ENCODE measurements around the gene SDR42E1. TPM values are rescaled to one million over a fixed set of nuclear protein-coding genes. Genes with fewer than 3 reads are reported as not detected.
"Not testable (repeated sequence)": the region's sequence is repeated elsewhere in the genome, so short reads cannot be mapped to it uniquely, and the experiment has no call there.

The SDR42E1 gene
- total RNA-seq, 1 experiment from 2014 or later = 0.80 TPM

GRCh38 chr16:82005027-82005830 is 6.0 kb downstream of the SDR42E1 start:
- DNase-seq (ENCODE audit: low read depth) = no peak

GRCh38 chr16:82004601-82005000 is 6.7 kb downstream of the SDR42E1 start:
- DNase-seq (ENCODE audit: low read depth) = no peak

- no peak for DNase-seq (ENCODE audit: low read depth)
Measured at GRCh38 chr16:82002831-82003230, 8.4 kb downstream of the SDR42E1 start.

- peak; percentile 83 for DNase-seq (ENCODE audit: low read depth)
Measured at GRCh38 chr16:81997738-81998137, 13.5 kb downstream of the SDR42E1 start.

- DNase-seq (ENCODE audit: low read depth) = peak; percentile 78
Measured at GRCh38 chr16:81996664-81997509, 14.4 kb downstream of the SDR42E1 start.

GRCh38 chr16:81995651-81996050 is 15.6 kb downstream of the SDR42E1 start:
- no peak for DNase-seq (ENCODE audit: low read depth)

GRCh38 chr16:81994485-81994884 is 16.8 kb downstream of the SDR42E1 start:
- DNase-seq (ENCODE audit: low read depth) = no peak

GRCh38 chr16:81992859-81993258 is 18.4 kb downstream of the SDR42E1 start:
- no peak for DNase-seq (ENCODE audit: low read depth)

GRCh38 chr16:81987706-81988105 is 23.6 kb downstream of the SDR42E1 start:
- DNase-seq (ENCODE audit: low read depth) = no peak

GRCh38 chr16:81987121-81987520 is 24.1 kb downstream of the SDR42E1 start:
- DNase-seq (ENCODE audit: low read depth) = no peak

- DNase-seq (ENCODE audit: low read depth) = not testable (repeated sequence)
Measured at GRCh38 chr16:81977335-81977942, 33.8 kb downstream of the SDR42E1 start.

- no peak for DNase-seq (ENCODE audit: low read depth)
Measured at GRCh38 chr16:81975637-81976036, 35.6 kb downstream of the SDR42E1 start.

- DNase-seq (ENCODE audit: low read depth) = no peak
Measured at GRCh38 chr16:81973737-81974136, 37.5 kb downstream of the SDR42E1 start.

- DNase-seq (ENCODE audit: low read depth) = no peak
Measured at GRCh38 chr16:81971853-81972252, 39.4 kb downstream of the SDR42E1 start.

- no peak for DNase-seq (ENCODE audit: low read depth)
Measured at GRCh38 chr16:81967358-81967757, 43.9 kb downstream of the SDR42E1 start.

GRCh38 chr16:81964808-81965207 is 46.5 kb downstream of the SDR42E1 start:
- no peak for DNase-seq (ENCODE audit: low read depth)

- peak; percentile 14 for DNase-seq (ENCODE audit: low read depth)
Measured at GRCh38 chr16:81956213-81956948, 54.9 kb downstream of the SDR42E1 start.

- no peak for DNase-seq (ENCODE audit: low read depth)
Measured at GRCh38 chr16:81951564-81951963, 59.7 kb downstream of the SDR42E1 start.

- DNase-seq (ENCODE audit: low read depth) = peak; percentile 86
Measured at GRCh38 chr16:81946206-81946605, 65.1 kb downstream of the SDR42E1 start.

GRCh38 chr16:81945665-81946064 is 65.6 kb downstream of the SDR42E1 start:
- peak; percentile 88 for DNase-seq (ENCODE audit: low read depth)

- no peak for DNase-seq (ENCODE audit: low read depth)
Measured at GRCh38 chr16:81942007-81942601, 69.2 kb downstream of the SDR42E1 start.

Data from LHCN-M2 (cell line).